HepG2 (cell line): Measurements from ENCODE around the gene RAB30. TPM values are rescaled to one million over a fixed set of nuclear protein-coding genes. Genes with fewer than 3 reads are reported as not detected.

ENCODE experiments used
- GPN1 ChIP-seq: sonication (generic); formaldehyde crosslinking; IDR thresholded peaks from 2 replicates; pipeline ENCODE4 v1.5.1; 2020; ENCODE audit warnings: missing genetic modification reagents, borderline replicate concordance
- MYC ChIP-seq: sonication (generic); formaldehyde crosslinking; IDR thresholded peaks from 2 replicates; pipeline ENCODE4 v1.9.0; 2021; ENCODE audit warnings: missing genetic modification reagents, borderline replicate concordance
- NCOA2 ChIP-seq: sonication (generic); formaldehyde crosslinking; IDR thresholded peaks from 2 replicates; pipeline ENCODE4 v1.8.0; 2022; ENCODE audit warnings: inconsistent platforms
- PLRG1 ChIP-seq: fragments of 450-650 bp; conservative IDR thresholded peaks from 2 replicates; pipeline ENCODE4 v1.6.1; 2016
- RBM39 ChIP-seq: fragments of 200-400 bp; formaldehyde crosslinking; IDR thresholded peaks from one replicate; pipeline ENCODE4 v1.6.1; 2018; ENCODE audit warnings: antibody characterized with exemption, mild to moderate bottlenecking, low read depth, low read length; ENCODE audit not compliant: poor library complexity, severe bottlenecking
- RFX1 ChIP-seq: fragments of 450-650 bp; IDR thresholded peaks from 2 replicates; pipeline ENCODE4 v1.6.1; 2017
- SIN3A ChIP-seq: IDR thresholded peaks from 2 replicates; pipeline ENCODE4 v1.6.1; 2011; ENCODE audit warnings: low read depth, mild to moderate bottlenecking, control low read depth, low read length, borderline replicate concordance
- TCF12 ChIP-seq, 2 experiments: fragments of 450-650 bp in 1 of 2; sonication (generic) in 1 of 2; formaldehyde crosslinking in 1 of 2; IDR thresholded peaks; 2 replicates each; pipeline versions ENCODE4 v1.6.1 to v1.8.0; 2017 to 2022; ENCODE audit warnings: antibody characterized with exemption in 1 of 2, mild to moderate bottlenecking in 1 of 2, missing genetic modification reagents in 1 of 2, moderate library complexity in 1 of 2
- TOE1 ChIP-seq: sonication (generic); formaldehyde crosslinking; IDR thresholded peaks from 2 replicates; pipeline ENCODE4 v1.4.0; 2020; ENCODE audit warnings: mild to moderate bottlenecking, missing genetic modification reagents
- YEATS2 ChIP-seq: sonication (generic); formaldehyde crosslinking; IDR thresholded peaks from 2 replicates; pipeline ENCODE4 v1.4.0; 2020; ENCODE audit warnings: missing genetic modification reagents, borderline replicate concordance
- ZFP1 ChIP-seq: IDR thresholded peaks from 2 replicates; pipeline ENCODE4 v1.6.1; 2016
- ZNF235 ChIP-seq: sonication (generic); formaldehyde crosslinking; IDR thresholded peaks from 2 replicates; pipeline ENCODE4 v1.8.1; 2023; ENCODE audit warnings: mild to moderate bottlenecking, missing genetic modification reagents, borderline replicate concordance
- ZNF317 ChIP-seq: sonication (generic); formaldehyde crosslinking; IDR thresholded peaks from 2 replicates; pipeline ENCODE4 v1.5.0; 2020; ENCODE audit warnings: mild to moderate bottlenecking, missing genetic modification reagents
- ZNF331 ChIP-seq: sonication (generic); formaldehyde crosslinking; IDR thresholded peaks from 2 replicates; pipeline ENCODE4 v1.4.0; 2020; ENCODE audit warnings: missing genetic modification reagents
- ZNF510 ChIP-seq: sonication (generic); formaldehyde crosslinking; IDR thresholded peaks from 2 replicates; pipeline ENCODE4 v1.4.0; 2020; ENCODE audit warnings: low read depth, mild to moderate bottlenecking, missing genetic modification reagents
- ZNF792 ChIP-seq: IDR thresholded peaks from 2 replicates; pipeline ENCODE4 v1.6.1; 2016
- ZNF841 ChIP-seq: sonication (generic); formaldehyde crosslinking; IDR thresholded peaks from 2 replicates; pipeline ENCODE4 v1.8.1; 2023; ENCODE audit warnings: missing genetic modification reagents, borderline replicate concordance
- polyA plus RNA-seq, 8 experiments: library from polyadenylated mRNA; depleted of rRNA in 3 of 8; stranded (reverse) in 7 of 8; unstranded in 1 of 8; fragments of >200 nt; fragmentation: Illumina TruSeq in 4 of 8; extraction: Trizol in 4 of 8; gene quantifications; 2 replicates each; pipeline versions ENCODE4 v1.2.1 to v1.2.3, GENCODE V29; 2011 to 2016; ENCODE audit warnings: low read depth in 4 of 8, missing spikeins in 1 of 8, mixed read lengths in 1 of 8; ENCODE audit not compliant: insufficient read depth in 1 of 8
- total RNA-seq, 5 experiments: library from RNA; depleted of rRNA; stranded (reverse); fragments of >200 nt; fragmentation: Illumina TruSeq; extraction: Trizol; gene quantifications; 2 replicates each; pipeline ENCODE4 v1.2.3, GENCODE V29; 2016; ENCODE audit warnings: low read depth in 1 of 5
- TF ChIP-seq, protein P1 (sequence below): sonication (generic); formaldehyde crosslinking; IDR thresholded peaks from 2 replicates; pipeline ENCODE4 v1.4.0; 2020; ENCODE audit warnings: missing genetic modification reagents, borderline replicate concordance
- TF ChIP-seq, protein P2 (sequence below): sonication (generic); formaldehyde crosslinking; IDR thresholded peaks from 2 replicates; pipeline ENCODE4 v1.4.0; 2020; ENCODE audit warnings: mild to moderate bottlenecking, missing genetic modification reagents
- TF ChIP-seq, protein P3 (sequence below): sonication (generic); formaldehyde crosslinking; IDR thresholded peaks from 2 replicates; pipeline ENCODE4 v1.5.0; 2020; ENCODE audit warnings: mild to moderate bottlenecking, missing genetic modification reagents, borderline replicate concordance
- TF ChIP-seq, protein P4 (sequence below): IDR thresholded peaks from 2 replicates; pipeline ENCODE4 v1.6.1; 2018; ENCODE audit warnings: missing genetic modification reagents, mild to moderate bottlenecking, missing compliant biosample characterization

The RAB30 gene
- total and polyA plus RNA-seq, 2 of the 13 experiments (the other 11 are each of a cell fraction or from before 2014, with no cell fraction given): 3.7 to 5.0 TPM

DNA sequence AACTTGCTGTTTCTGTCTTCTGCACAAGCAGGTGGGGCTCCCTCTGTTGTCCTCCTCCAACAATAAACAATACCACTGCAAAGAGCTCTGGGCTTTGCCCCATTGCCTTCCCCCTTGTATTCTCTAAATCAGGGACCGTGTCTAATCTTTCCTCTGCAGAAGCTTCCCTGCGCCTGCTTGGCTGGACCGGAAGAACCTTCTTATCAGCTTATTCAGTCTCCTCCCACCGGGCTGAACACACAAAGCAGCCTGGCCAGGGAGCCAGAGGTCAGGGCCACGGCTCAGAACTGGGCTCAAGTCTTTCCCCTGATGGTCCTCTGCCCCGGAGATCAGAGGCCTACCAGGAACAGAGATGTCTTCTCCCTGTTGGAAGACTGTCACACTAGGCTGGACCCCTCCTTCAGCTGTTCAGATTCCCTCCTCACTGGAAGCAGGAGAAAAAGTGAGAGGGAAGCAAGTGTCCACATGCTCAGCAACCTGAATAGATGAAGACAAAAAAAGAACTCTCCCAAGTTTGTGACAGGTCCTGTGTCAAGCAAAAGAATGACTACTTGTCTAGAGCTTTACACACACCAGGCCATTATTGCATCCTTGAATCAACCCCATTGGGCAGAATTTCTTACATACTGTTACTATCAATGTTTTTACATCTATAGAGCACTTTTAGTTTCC is 63.7 kb downstream of the RAB30 start (continued):
- TF ChIP-seq, protein P1, sequence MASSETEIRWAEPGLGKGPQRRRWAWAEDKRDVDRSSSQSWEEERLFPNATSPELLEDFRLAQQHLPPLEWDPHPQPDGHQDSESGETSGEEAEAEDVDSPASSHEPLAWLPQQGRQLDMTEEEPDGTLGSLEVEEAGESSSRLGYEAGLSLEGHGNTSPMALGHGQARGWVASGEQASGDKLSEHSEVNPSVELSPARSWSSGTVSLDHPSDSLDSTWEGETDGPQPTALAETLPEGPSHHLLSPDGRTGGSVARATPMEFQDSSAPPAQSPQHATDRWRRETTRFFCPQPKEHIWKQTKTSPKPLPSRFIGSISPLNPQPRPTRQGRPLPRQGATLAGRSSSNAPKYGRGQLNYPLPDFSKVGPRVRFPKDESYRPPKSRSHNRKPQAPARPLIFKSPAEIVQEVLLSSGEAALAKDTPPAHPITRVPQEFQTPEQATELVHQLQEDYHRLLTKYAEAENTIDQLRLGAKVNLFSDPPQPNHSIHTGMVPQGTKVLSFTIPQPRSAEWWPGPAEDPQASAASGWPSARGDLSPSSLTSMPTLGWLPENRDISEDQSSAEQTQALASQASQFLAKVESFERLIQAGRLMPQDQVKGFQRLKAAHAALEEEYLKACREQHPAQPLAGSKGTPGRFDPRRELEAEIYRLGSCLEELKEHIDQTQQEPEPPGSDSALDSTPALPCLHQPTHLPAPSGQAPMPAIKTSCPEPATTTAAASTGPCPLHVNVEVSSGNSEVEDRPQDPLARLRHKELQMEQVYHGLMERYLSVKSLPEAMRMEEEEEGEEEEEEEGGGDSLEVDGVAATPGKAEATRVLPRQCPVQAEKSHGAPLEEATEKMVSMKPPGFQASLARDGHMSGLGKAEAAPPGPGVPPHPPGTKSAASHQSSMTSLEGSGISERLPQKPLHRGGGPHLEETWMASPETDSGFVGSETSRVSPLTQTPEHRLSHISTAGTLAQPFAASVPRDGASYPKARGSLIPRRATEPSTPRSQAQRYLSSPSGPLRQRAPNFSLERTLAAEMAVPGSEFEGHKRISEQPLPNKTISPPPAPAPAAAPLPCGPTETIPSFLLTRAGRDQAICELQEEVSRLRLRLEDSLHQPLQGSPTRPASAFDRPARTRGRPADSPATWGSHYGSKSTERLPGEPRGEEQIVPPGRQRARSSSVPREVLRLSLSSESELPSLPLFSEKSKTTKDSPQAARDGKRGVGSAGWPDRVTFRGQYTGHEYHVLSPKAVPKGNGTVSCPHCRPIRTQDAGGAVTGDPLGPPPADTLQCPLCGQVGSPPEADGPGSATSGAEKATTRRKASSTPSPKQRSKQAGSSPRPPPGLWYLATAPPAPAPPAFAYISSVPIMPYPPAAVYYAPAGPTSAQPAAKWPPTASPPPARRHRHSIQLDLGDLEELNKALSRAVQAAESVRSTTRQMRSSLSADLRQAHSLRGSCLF (CRISPR knock-in tag): no peak
- TF ChIP-seq, protein P2, sequence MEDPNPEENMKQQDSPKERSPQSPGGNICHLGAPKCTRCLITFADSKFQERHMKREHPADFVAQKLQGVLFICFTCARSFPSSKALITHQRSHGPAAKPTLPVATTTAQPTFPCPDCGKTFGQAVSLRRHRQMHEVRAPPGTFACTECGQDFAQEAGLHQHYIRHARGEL (CRISPR knock-in tag): no peak
- TF ChIP-seq PLRG1 (no peak), ZNF792 (CRISPR knock-in tag) (0 out of 2 replicates have a peak, but pooled peaks have one; percentile 65), RFX1 (no peak), GPN1 (CRISPR knock-in tag) (no peak), ZNF331 (CRISPR knock-in tag) (peak; percentile 85), ZFP1 (CRISPR knock-in tag) (no peak), TCF12 (IDR thresholded peaks at IDR 0.05) (no peak), TCF12 (CRISPR knock-in tag; IDR thresholded peaks at IDR 0.05) (no peak), RBM39 (no peak), ZNF317 (no peak), NCOA2 (CRISPR knock-in tag) (peak; percentile 95), ZNF841 (CRISPR knock-in tag) (no peak), ZNF510 (CRISPR knock-in tag) (no peak), ZNF235 (CRISPR knock-in tag) (no peak), SIN3A (no peak), YEATS2 (CRISPR knock-in tag) (no peak), MYC (CRISPR knock-in tag) (peak; percentile 71; the same call in 1 of the 2 replicates), TOE1 (CRISPR knock-in tag) (no peak)
- TF ChIP-seq, protein P3, sequence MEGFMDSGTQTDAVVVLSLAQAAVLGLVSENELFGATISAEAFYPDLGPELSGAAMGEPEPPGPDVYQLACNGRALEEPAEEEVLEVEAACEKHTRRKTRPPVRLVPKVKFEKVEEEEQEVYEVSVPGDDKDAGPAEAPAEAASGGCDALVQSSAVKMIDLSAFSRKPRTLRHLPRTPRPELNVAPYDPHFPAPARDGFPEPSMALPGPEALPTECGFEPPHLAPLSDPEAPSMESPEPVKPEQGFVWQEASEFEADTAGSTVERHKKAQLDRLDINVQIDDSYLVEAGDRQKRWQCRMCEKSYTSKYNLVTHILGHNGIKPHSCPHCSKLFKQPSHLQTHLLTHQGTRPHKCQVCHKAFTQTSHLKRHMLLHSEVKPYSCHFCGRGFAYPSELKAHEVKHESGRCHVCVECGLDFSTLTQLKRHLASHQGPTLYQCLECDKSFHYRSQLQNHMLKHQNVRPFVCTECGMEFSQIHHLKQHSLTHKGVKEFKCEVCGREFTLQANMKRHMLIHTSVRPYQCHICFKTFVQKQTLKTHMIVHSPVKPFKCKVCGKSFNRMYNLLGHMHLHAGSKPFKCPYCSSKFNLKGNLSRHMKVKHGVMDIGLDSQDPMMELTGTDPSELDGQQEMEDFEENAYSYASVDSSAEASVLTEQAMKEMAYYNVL (CRISPR knock-in tag): peak; percentile 47; the same call in 1 of the 2 replicates
- TF ChIP-seq, protein P4, sequence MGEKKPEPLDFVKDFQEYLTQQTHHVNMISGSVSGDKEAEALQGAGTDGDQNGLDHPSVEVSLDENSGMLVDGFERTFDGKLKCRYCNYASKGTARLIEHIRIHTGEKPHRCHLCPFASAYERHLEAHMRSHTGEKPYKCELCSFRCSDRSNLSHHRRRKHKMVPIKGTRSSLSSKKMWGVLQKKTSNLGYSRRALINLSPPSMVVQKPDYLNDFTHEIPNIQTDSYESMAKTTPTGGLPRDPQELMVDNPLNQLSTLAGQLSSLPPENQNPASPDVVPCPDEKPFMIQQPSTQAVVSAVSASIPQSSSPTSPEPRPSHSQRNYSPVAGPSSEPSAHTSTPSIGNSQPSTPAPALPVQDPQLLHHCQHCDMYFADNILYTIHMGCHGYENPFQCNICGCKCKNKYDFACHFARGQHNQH (CRISPR knock-in tag): peak; percentile 77; the same call in 1 of the 2 replicates
